VCaP (cell line): ENCODE measurements around the gene FCHSD1.

ENCODE experiments used
- H3K27ac ChIP-seq: fragments of 450-650 bp; 2 replicates; pipeline ENCODE4 v1.5.1; 2017
- CTCF ChIP-seq: fragments of 450-650 bp; conservative IDR thresholded peaks from 2 replicates; pipeline ENCODE4 v1.5.1; 2017; ENCODE audit warnings: mild to moderate bottlenecking, moderate library complexity

Gene FCHSD1

GRCh38 chr5:141681295-141681694 lies 30.1 kb upstream of the FCHSD1 start:
- no peak for TF ChIP-seq CTCF
- H3K27ac ChIP-seq: peak overlapping the region; percentile 94

- peak overlapping the region; percentile 94 for H3K27ac ChIP-seq
- no peak for TF ChIP-seq CTCF
These were observed 29.6 kb upstream of the FCHSD1 start for GRCh38 chr5:141680751-141681201.

- H3K27ac ChIP-seq: peak overlapping the region; percentile 94
- no peak for TF ChIP-seq CTCF
These were observed 29.0 kb upstream of the FCHSD1 start for GRCh38 chr5:141680178-141680577.

GRCh38 chr5:141677415-141677814 lies 26.2 kb upstream of the FCHSD1 start:
- H3K27ac ChIP-seq: no peak overlapping the region
- 0 out of 2 replicates have a peak, but pooled peaks have one; percentile 9 for TF ChIP-seq CTCF

GRCh38 chr5:141675672-141676071 lies 24.5 kb upstream of the FCHSD1 start:
- no peak for TF ChIP-seq CTCF
- H3K27ac ChIP-seq: no peak overlapping the region

GRCh38 chr5:141674747-141675146 lies 23.5 kb upstream of the FCHSD1 start:
- H3K27ac ChIP-seq: no peak overlapping the region
- no peak for TF ChIP-seq CTCF

- TF ChIP-seq CTCF: no peak
- H3K27ac ChIP-seq: no peak overlapping the region
These were observed 21.9 kb upstream of the FCHSD1 start for GRCh38 chr5:141672841-141673813.
